Neural cell (in vitro differentiated cells): ENCODE data around the gene RFWD3. TPM values are rescaled to one million over a fixed set of nuclear protein-coding genes. Genes with fewer than 3 reads are reported as not detected.

Experiments
- H2AFZ ChIP-seq: fragments of 200-600, 300-800 bp; sonication (generic), shearing (Covaris generic); 2 replicates; pipeline ENCODE4 v1.6.0; 2014; ENCODE audit warnings: low read depth, mild to moderate bottlenecking, antibody characterized with exemption, low read length, moderate library complexity
- H3F3A ChIP-seq: fragments of 200-600 bp; shearing (Covaris generic); 2 replicates; pipeline ENCODE4 v1.6.1; 2016; ENCODE audit warnings: mild to moderate bottlenecking, moderate library complexity, mixed read lengths, antibody characterized with exemption, low read length; ENCODE audit not compliant: insufficient read depth, poor library complexity, severe bottlenecking
- H3K27ac ChIP-seq: fragments of 200-600, 300-800 bp; sonication (generic), shearing (Covaris generic); 2 replicates; pipeline ENCODE4 v1.5.1; 2014; ENCODE audit warnings: mild to moderate bottlenecking, low read length, moderate library complexity
- H3K27me3 ChIP-seq: fragments of 300-800, 200-600 bp; sonication (generic), shearing (Covaris generic); 2 replicates; pipeline ENCODE4 v1.6.0; 2014; ENCODE audit warnings: mild to moderate bottlenecking, low read depth, low read length, moderate library complexity; ENCODE audit not compliant: insufficient read depth
- H3K36me3 ChIP-seq: fragments of 300-800, 200-600 bp; sonication (generic), shearing (Covaris generic); 2 replicates; pipeline ENCODE4 v1.5.1; 2014; ENCODE audit warnings: mild to moderate bottlenecking, antibody characterized with exemption, low read length, moderate library complexity; ENCODE audit not compliant: insufficient read depth
- H3K4me2 ChIP-seq: fragments of 300-800, 200-600 bp; sonication (generic), shearing (Covaris generic); 2 replicates; pipeline ENCODE4 v1.6.0; 2014; ENCODE audit warnings: mild to moderate bottlenecking, low read length
- H3K4me3 ChIP-seq: fragments of 300-800, 200-600 bp; sonication (generic), shearing (Covaris generic); 2 replicates; pipeline ENCODE4 v1.5.1; 2014; ENCODE audit warnings: mild to moderate bottlenecking, low read length, moderate library complexity
- H3K79me2 ChIP-seq: fragments of 200-600 bp; shearing (Covaris generic); replicated peaks from 2 replicates; pipeline ENCODE4 v1.6.0; 2014; ENCODE audit warnings: mild to moderate bottlenecking, low read length, moderate library complexity; ENCODE audit not compliant: insufficient read depth
- H3K9ac ChIP-seq: fragments of 300-800, 200-600 bp; sonication (generic), shearing (Covaris generic); 2 replicates; pipeline ENCODE4 v1.6.1; 2016; ENCODE audit warnings: mild to moderate bottlenecking, low read length, mixed read lengths
- H3K9me2 ChIP-seq: fragments of 200-600 bp; shearing (Covaris generic); 2 replicates; pipeline ENCODE4 v1.6.1; 2016; ENCODE audit warnings: mild to moderate bottlenecking, low read length, mixed read lengths; ENCODE audit not compliant: insufficient read depth
- H3K9me3 ChIP-seq: fragments of 200-600, 300-800 bp; sonication (generic), shearing (Covaris generic); 2 replicates; pipeline ENCODE4 v1.6.1; 2016; ENCODE audit warnings: mild to moderate bottlenecking, mixed run types, low read length, moderate library complexity, mixed read lengths
- H4K20me1 ChIP-seq: fragments of 200-600 bp; shearing (Covaris generic); 2 replicates; pipeline ENCODE4 v1.6.1; 2016; ENCODE audit warnings: mild to moderate bottlenecking, mixed run types; ENCODE audit not compliant: insufficient read depth
- EP300 ChIP-seq: fragments of 450-650 bp; conservative IDR thresholded peaks from 2 replicates; pipeline ENCODE4 v1.6.1; 2014; ENCODE audit warnings: antibody characterized with exemption, mild to moderate bottlenecking, moderate library complexity; ENCODE audit not compliant: poor library complexity, severe bottlenecking
- EZH2 ChIP-seq: fragments of 200-600, 300-800 bp; shearing (Covaris generic), sonication (generic); IDR thresholded peaks from 2 replicates; pipeline ENCODE4 v1.6.1; 2014; ENCODE audit warnings: antibody characterized with exemption, low read length, borderline replicate concordance, mild to moderate bottlenecking; ENCODE audit not compliant: insufficient read depth, poor library complexity, severe bottlenecking
- MXI1 ChIP-seq: fragments of 450-650 bp; conservative IDR thresholded peaks from 2 replicates; pipeline ENCODE4 v1.6.1; 2014; ENCODE audit warnings: antibody characterized with exemption, mild to moderate bottlenecking; ENCODE audit not compliant: poor library complexity, severe bottlenecking
- POLR2AphosphoS5 ChIP-seq: IDR thresholded peaks from 2 replicates; pipeline ENCODE4 v1.6.1; 2012
- RAD21 ChIP-seq: fragments of 450-650 bp; conservative IDR thresholded peaks from 2 replicates; pipeline ENCODE4 v1.6.1; 2014; ENCODE audit warnings: antibody characterized with exemption, mild to moderate bottlenecking, moderate library complexity
- SMC3 ChIP-seq: fragments of 450-650 bp; conservative IDR thresholded peaks from 2 replicates; pipeline ENCODE4 v1.6.1; 2014; ENCODE audit warnings: antibody characterized with exemption, mild to moderate bottlenecking, moderate library complexity; ENCODE audit not compliant: poor library complexity
- TAF1 ChIP-seq: IDR thresholded peaks from 2 replicates; pipeline ENCODE4 v1.6.1; 2012; ENCODE audit warnings: low read depth
- polyA plus RNA-seq: library from polyadenylated mRNA; depleted of rRNA; stranded (reverse); fragments of >200 nt; gene quantifications from 2 replicates; pipeline ENCODE4 v1.2.3, GENCODE V29; 2014
- TF ChIP-seq, protein P1 (sequence below): IDR thresholded peaks from 2 replicates; pipeline ENCODE4 v1.6.1; 2012; ENCODE audit warnings: borderline replicate concordance
- TF ChIP-seq, protein P2 (sequence below): fragments of 450-650 bp; IDR thresholded peaks from 2 replicates; pipeline ENCODE4 v1.5.1; 2014; ENCODE audit warnings: antibody characterized with exemption, mild to moderate bottlenecking, moderate library complexity; ENCODE audit not compliant: poor library complexity, severe bottlenecking

The RFWD3 gene
- polyA plus RNA-seq, 1 donor from 2014 or later, result 10.7 TPM

DNA sequence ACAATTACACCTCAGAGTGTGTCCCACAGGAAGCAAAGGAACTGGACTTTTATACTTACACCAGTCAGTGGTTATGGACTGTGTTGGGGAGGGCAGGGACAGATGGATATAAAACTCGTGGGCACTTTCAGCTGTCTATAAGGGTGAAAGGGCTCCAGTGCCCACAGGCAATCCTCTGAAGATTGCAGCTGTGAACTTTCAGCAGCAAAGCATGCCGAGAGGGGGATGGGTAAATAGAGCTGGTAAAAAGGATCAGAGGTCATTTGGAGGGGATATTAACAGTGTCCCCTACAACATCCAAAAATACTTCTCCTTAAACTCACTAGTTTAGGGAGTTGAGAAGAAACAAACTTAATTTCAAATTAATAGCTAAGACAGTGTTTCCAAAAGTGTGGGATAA lies 13.3 kb upstream of the RFWD3 start:
- Histone ChIP-seq H3K9ac (no peak overlapping the region), H3K27ac (no peak overlapping the region)

DNA sequence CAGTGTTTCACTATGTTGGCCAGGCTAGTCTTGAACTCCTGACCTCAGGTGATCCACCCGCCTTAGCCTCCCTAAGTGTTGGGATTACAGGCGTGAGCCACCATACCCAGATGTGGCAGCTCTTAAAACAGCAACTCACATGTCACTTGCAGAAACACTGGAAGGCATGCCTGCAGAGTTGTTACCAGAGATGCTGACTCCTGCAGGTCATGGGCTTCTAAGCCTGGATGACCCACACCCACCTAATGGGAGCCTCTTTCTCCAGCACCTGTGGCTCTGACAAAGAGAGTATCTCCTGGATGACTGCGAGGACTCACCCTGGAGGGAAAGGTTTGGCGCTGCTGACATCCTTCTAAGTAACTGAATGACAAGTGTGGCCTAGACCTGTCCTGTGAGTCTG lies 11.2 kb upstream of the RFWD3 start:
- H3K9me3 ChIP-seq, result no peaks in the 10 kb centered on the region
- H3K4me3 ChIP-seq, result no peak overlapping the region
- H3K27me3 ChIP-seq, result no peaks in the 10 kb centered on the region
- no peak overlapping the region for H3K27ac ChIP-seq
- H3K36me3 ChIP-seq, result no peaks in the 10 kb centered on the region
- no peaks in the 10 kb centered on the region for H3K9me2 ChIP-seq
- no peaks in the 10 kb centered on the region for H3F3A ChIP-seq
- H4K20me1 ChIP-seq, result no peaks in the 10 kb centered on the region
- no peaks in the 10 kb centered on the region for H3K79me2 ChIP-seq
- no peak overlapping the region for H3K9ac ChIP-seq
- H3K4me2 ChIP-seq, result no peak overlapping the region
- TF ChIP-seq RAD21, result no peak
- TF ChIP-seq, protein P1, sequence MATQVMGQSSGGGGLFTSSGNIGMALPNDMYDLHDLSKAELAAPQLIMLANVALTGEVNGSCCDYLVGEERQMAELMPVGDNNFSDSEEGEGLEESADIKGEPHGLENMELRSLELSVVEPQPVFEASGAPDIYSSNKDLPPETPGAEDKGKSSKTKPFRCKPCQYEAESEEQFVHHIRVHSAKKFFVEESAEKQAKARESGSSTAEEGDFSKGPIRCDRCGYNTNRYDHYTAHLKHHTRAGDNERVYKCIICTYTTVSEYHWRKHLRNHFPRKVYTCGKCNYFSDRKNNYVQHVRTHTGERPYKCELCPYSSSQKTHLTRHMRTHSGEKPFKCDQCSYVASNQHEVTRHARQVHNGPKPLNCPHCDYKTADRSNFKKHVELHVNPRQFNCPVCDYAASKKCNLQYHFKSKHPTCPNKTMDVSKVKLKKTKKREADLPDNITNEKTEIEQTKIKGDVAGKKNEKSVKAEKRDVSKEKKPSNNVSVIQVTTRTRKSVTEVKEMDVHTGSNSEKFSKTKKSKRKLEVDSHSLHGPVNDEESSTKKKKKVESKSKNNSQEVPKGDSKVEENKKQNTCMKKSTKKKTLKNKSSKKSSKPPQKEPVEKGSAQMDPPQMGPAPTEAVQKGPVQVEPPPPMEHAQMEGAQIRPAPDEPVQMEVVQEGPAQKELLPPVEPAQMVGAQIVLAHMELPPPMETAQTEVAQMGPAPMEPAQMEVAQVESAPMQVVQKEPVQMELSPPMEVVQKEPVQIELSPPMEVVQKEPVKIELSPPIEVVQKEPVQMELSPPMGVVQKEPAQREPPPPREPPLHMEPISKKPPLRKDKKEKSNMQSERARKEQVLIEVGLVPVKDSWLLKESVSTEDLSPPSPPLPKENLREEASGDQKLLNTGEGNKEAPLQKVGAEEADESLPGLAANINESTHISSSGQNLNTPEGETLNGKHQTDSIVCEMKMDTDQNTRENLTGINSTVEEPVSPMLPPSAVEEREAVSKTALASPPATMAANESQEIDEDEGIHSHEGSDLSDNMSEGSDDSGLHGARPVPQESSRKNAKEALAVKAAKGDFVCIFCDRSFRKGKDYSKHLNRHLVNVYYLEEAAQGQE, result no peak
- no peak for TF ChIP-seq EP300
- TF ChIP-seq, protein P2, sequence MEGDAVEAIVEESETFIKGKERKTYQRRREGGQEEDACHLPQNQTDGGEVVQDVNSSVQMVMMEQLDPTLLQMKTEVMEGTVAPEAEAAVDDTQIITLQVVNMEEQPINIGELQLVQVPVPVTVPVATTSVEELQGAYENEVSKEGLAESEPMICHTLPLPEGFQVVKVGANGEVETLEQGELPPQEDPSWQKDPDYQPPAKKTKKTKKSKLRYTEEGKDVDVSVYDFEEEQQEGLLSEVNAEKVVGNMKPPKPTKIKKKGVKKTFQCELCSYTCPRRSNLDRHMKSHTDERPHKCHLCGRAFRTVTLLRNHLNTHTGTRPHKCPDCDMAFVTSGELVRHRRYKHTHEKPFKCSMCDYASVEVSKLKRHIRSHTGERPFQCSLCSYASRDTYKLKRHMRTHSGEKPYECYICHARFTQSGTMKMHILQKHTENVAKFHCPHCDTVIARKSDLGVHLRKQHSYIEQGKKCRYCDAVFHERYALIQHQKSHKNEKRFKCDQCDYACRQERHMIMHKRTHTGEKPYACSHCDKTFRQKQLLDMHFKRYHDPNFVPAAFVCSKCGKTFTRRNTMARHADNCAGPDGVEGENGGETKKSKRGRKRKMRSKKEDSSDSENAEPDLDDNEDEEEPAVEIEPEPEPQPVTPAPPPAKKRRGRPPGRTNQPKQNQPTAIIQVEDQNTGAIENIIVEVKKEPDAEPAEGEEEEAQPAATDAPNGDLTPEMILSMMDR, result no peak
- TF ChIP-seq POLR2AphosphoS5, result no peak
- TF ChIP-seq SMC3, result no peak
- no peak for TF ChIP-seq MXI1
- no peak for TF ChIP-seq TAF1
- no peak for TF ChIP-seq EZH2
- no peak overlapping the region for H2AFZ ChIP-seq

More for the DNA sequence above, 13.3 kb upstream of the RFWD3 start:
- Histone ChIP-seq H3K4me3 (no peak overlapping the region), H2AFZ (no peak overlapping the region), H3K9me2 (no peaks in the 10 kb centered on the region), H3F3A (no peaks in the 10 kb centered on the region), H3K4me2 (no peak overlapping the region), H3K36me3 (no peaks in the 10 kb centered on the region), H3K9me3 (no peaks in the 10 kb centered on the region), H4K20me1 (no peaks in the 10 kb centered on the region), H3K79me2 (no peaks in the 10 kb centered on the region), H3K27me3 (no peaks in the 10 kb centered on the region)
- TF ChIP-seq, protein P1, result no peak
- TF ChIP-seq TAF1, result no peak
- no peak for TF ChIP-seq EZH2
- TF ChIP-seq RAD21, result no peak
- no peak for TF ChIP-seq MXI1
- TF ChIP-seq SMC3, result no peak
- TF ChIP-seq, protein P2, result no peak
